ENCODE results near the gene KRT8. TPM values are rescaled to one million over a fixed set of nuclear protein-coding genes. Genes with fewer than 3 reads are reported as not detected.

The KRT8 gene
- total RNA-seq, 1 experiment from 2014 or later: 1,655 TPM

GRCh38 chr12:52917800-52918199, 12.9 kb upstream of the KRT8 start:
- H3K9ac ChIP-seq (ENCODE audit: low read length): no peak overlapping the region
- H3K27ac ChIP-seq (ENCODE audit: low read depth, low read length): no peak overlapping the region
- H3K4me3 ChIP-seq (replicated peaks in 1 of 2; ENCODE audit: low read depth in 1 of 2, low read length in 2 of 2): no peak overlapping the region
- no peak overlapping the region for H3K4me2 ChIP-seq (ENCODE audit: low read length)
- intact Hi-C loops (cut with micrococcal nuclease): no loop called here
- peaks cover 12 to 23% of the 10 kb centered on the region in 2 experiments; a peak in 3 of 4 replicates for H3K4me1 ChIP-seq (ENCODE audit: control insufficient read depth in 1 of 2, insufficient read depth in 2 of 2, low read length in 2 of 2)
- H3K9me3 ChIP-seq (ENCODE audit: control insufficient read depth in 1 of 2, insufficient read depth in 1 of 2, low read depth in 1 of 2, low read length in 2 of 2): no peaks in the 10 kb centered on the region
- no peaks in the 10 kb centered on the region for H3K9me2 ChIP-seq (ENCODE audit: insufficient read depth)
- no peaks in the 10 kb centered on the region for H3K79me2 ChIP-seq (ENCODE audit: insufficient read depth, low read length)
- H4K20me1 ChIP-seq (ENCODE audit: insufficient read depth): no peaks in the 10 kb centered on the region
- ChIA-PET RAD21 (ENCODE audit: low non-redundant PET in 1 of 2, low total read pairs in 2 of 2, uncharacterized antibody in 2 of 2, unreplicated experiment in 2 of 2) (no interaction called here), POLR2A (interaction anchor here (14.5 kb wide), 1 partner anchor 12 kb away, joined by 262 read pairs; the partner anchor contains the start of gene KRT8), CTCF (interaction anchor here (1.1 to 1.4 kb wide), 2 partner anchors 9 to 13 kb away, joined by 3 read pairs; partner anchors contain the start of gene KRT8)
- no peak for TF ChIP-seq CEBPB (IDR thresholded peaks at IDR 0.05; ENCODE audit: low read depth)
- no peak for TF ChIP-seq SP1 (IDR thresholded peaks at IDR 0.05; ENCODE audit: low read depth)
- no peak for TF ChIP-seq EGR1 (IDR thresholded peaks at IDR 0.05; ENCODE audit: low read depth)
- TF ChIP-seq SIN3A (IDR thresholded peaks at IDR 0.05; ENCODE audit: low read depth): no peak
- no peak for TF ChIP-seq ATF3 (IDR thresholded peaks at IDR 0.05)
- TF ChIP-seq EZH2phosphoT487 (IDR thresholded peaks at IDR 0.05; ENCODE audit: borderline replicate concordance): no peak
- TF ChIP-seq YY1 (IDR thresholded peaks at IDR 0.05; ENCODE audit: extremely low read depth, insufficient replicate concordance, low read depth, low read length): no peak
- no TSS peak for BruUV-seq (replicated peaks)
- H3K27me3 ChIP-seq (ENCODE audit: insufficient read depth, low read length): no peaks in the 10 kb centered on the region
- no peak for ATAC-seq
- H3K36me3 ChIP-seq (ENCODE audit: control insufficient read depth in 1 of 2, insufficient read depth in 2 of 2, low read length in 2 of 2): no peaks in the 10 kb centered on the region
- H2AFZ ChIP-seq (ENCODE audit: low read depth, low read length, poor library complexity, severe bottlenecking): no peak overlapping the region
- no peak for DNase-seq (ENCODE audit: low read depth, low spot score)

GRCh38 chr12:52916216-52916615, 11.3 kb upstream of the KRT8 start:
- Histone ChIP-seq H3K4me2 (ENCODE audit: low read length) (no peak overlapping the region), H3K27me3 (ENCODE audit: insufficient read depth, low read length) (no peaks in the 10 kb centered on the region), H3K27ac (ENCODE audit: low read depth, low read length) (no peak overlapping the region), H2AFZ (ENCODE audit: low read depth, low read length, poor library complexity, severe bottlenecking) (no peak overlapping the region), H3K9me3 (ENCODE audit: control insufficient read depth in 1 of 2, insufficient read depth in 1 of 2, low read depth in 1 of 2, low read length in 2 of 2) (no peaks in the 10 kb centered on the region), H3K79me2 (ENCODE audit: insufficient read depth, low read length) (no peaks in the 10 kb centered on the region), H3K9me2 (ENCODE audit: insufficient read depth) (no peaks in the 10 kb centered on the region), H4K20me1 (ENCODE audit: insufficient read depth) (no peaks in the 10 kb centered on the region), H3K36me3 (ENCODE audit: control insufficient read depth in 1 of 2, insufficient read depth in 2 of 2, low read length in 2 of 2) (no peaks in the 10 kb centered on the region), H3K4me3 (replicated peaks in 1 of 2; ENCODE audit: low read depth in 1 of 2, low read length in 2 of 2) (no peak overlapping the region), H3K4me1 (ENCODE audit: control insufficient read depth in 1 of 2, insufficient read depth in 2 of 2, low read length in 2 of 2) (peaks cover 13 to 18% of the 10 kb centered on the region in 2 experiments; a peak in 3 of 4 replicates), H3K9ac (ENCODE audit: low read length) (no peak overlapping the region)
- no TSS peak for BruUV-seq (replicated peaks)
- RAD21 ChIA-PET (ENCODE audit: low non-redundant PET in 1 of 2, low total read pairs in 2 of 2, uncharacterized antibody in 2 of 2, unreplicated experiment in 2 of 2): no interaction called here
- CTCF ChIA-PET: interaction anchor here (1.5 kb wide), 1 partner anchor 10 kb away, joined by 5 read pairs; no protein-coding TSS in a partner anchor
- ATAC-seq (no peak), DNase-seq (ENCODE audit: low read depth, low spot score) (no peak)
- intact Hi-C loops (cut with micrococcal nuclease): no loop called here
- no peak for TF ChIP-seq JUND (IDR thresholded peaks at IDR 0.05)
- POLR2A ChIA-PET: interaction anchor here (1.0 to 14.5 kb wide), 3 partner anchors 8 to 10 kb away, joined by 3 to 262 read pairs (median 5); partner anchors contain the start of gene KRT8
